ENCODE data around the gene GTF2H1.
"Not testable (repeated sequence)": the region's sequence is repeated elsewhere in the genome, so short reads cannot be mapped to it uniquely, and the experiment has no call there.

GTF2H1 gene

DNA sequence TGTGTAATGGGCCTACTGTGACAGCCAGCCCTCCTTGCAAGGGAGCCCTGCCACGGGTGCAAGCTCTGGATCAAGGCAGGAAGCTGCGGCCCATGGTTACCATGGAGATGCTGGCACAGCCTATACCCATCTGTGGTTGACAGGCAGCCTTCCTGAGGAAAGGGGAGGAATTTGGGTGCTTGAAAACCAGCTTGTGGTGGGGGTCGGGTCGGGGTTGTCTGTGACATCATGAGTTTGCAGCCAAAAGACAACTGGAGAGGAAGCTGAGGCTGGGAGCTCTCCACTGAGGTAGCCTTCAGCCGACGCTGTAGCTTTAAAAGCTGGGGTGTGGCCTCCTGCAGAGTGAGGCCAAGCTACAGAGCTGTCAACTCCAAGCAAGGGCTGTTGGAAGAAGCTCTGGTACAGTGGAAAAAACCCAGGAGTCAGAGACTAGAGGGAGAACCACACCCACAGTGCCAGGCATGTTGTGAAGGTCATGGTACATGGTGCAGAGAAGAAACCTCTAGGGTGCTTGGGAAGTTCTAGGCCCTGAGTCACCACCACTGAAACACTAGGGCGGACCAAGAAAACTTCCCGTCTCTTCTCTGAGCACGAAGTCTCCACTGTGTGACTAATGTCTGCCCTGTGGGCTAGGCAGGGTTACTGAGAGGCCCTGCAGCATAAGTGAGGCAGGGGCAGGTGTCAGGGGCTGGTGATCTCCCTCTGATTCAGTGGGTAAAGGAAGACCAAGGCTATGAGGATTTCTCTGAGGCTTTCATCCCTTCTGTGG is 61.2 kb downstream of the GTF2H1 start:
- DNase-seq, result no peak

DNA sequence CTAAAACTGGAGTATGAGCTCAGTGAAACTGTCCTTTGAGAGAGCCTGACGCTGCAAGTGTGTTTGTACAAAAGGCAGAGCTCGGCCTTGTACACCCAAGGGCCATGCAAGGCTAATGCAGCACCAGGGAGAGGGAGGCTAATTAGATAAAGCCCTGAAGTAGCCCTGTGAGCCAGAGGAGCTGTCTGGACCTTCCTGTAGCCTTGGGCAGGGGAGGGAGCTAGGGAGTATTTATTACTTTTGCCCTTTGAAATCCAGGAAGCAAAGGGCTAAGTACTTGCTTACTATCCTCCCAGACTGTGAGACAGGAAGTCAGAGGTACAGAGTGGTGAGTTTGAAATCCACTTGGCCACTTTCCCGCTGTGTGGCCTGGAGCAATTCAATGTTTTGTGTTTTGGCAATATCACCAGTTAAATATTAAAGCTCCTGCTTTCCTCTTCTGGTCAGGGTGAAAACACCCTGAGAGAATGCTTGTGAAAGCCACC is 61.8 kb downstream of the GTF2H1 start:
- DNase-seq, result no peak

DNA sequence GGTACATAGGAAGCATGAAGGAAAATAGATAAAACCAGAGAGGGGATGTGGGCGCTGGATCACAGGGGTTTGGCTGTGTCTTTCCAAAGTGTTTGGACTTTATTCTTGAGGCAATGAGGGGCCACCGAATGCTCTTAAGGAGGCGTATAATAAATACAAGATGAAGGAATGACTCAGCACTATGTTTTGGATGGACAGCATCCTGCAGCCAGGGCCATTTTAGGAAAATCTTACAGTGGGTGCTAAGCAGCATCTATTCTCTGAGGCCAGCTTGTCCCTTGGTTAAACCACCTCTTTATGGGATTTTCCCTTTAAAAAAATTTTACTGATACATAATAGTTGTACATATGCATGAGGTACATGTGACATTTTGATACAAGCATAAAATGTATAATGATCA is 67.7 kb downstream of the GTF2H1 start:
- no peak for DNase-seq

DNA sequence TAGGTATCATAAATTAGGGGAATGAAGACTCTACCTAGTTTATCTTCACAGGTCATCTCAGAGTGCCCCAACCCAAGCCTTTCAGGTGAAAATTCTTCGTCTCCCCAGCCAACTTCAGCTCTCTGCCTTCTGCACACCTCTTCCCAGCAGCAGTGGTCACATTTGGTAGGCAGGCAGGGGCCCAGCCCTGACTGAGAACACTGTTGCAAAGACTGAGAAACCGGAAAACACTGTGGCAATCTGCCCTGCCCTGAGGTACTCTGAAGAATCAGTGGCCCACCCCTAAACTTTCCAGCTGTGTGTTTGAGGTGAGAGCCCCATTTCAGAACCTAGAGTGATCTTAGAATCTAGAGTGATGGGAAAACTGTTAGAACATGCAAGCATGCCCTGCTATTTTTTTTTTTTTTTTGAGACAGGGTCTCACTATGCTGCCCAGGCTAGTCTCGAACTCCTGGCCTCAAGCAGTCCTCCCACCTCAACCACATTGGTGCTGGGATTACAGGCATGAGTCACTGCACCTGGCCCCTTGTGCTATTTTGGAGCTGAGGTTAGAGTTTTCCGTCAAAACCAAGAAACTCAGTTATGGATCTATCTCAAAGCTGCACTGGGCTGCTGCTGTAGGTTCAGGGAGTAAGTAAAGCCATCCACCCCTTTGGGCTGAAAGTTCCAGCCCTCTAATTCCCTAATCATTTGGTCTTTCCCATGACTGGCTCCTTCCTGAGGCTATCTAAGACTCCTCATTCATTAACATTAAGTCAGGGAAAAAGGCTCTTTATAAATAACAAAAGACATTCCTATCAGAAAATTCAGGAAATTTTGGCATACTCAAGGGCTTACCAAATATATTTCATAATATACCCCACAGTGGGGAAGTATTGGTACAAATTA is 70.3 kb downstream of the GTF2H1 start:
- no peak for DNase-seq

DNA sequence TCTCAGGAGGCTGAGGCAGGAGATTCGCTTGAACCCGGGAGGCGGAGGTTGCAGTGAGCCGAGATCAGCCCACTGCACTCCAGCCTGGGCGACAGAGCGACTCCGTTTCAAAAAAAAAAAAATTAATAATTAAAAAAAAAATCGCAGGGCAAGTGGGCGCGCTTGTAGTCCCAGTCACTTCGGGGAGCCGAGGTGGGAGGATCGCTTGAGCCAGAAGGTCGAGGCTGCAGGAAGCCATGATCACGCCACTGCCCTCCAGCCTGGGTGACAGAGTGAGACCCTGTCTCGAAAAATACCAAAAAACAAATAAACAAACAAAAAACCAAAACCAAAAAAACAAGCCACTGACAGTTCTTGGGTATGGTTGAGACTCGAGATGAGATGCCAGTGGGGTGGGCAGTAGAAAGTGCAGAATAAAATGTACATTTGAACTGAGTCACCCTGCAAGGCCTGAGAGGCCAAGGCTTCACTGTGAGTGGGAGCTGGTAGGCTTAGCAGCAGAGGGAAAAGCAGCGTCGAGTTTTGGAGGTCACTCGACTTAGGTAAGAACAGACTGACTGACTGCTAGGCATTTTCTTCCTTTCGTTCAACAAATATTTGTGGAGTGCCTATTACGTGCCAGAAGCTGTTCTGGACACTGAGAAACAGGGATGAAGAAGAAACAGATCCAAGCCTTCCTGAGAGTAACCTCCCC is 71.4 kb downstream of the GTF2H1 start:
- no peak for DNase-seq

DNA sequence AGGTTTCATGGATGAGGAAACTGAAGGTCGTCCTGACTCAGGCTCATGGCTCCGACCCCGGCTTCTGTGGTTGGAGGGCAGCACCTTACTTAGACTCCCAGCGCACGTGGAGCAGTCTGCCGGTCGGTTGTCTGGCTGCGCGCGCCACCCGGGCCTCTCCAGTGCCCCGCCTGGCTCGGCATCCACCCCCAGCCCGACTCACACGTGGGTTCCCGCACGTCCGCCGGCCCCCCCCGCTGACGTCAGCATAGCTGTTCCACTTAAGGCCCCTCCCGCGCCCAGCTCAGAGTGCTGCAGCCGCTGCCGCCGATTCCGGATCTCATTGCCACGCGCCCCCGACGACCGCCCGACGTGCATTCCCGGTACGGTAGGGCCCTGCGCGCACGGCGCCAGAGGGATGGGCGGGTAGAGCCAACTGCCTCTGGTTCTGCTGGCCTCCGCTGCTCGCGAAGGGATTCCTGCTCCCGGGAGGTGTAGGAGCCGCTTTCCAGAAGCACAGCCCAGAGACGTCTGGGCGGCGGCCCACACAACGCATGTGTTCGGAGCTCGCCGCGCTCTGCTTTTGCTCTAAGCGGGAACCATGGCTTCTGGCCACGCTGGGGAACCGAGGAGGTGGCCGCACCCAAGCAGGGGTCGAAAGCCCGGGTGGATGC is 72.0 kb downstream of the GTF2H1 start, which contains the start of gene LDHA:
Gene LDHA, plus strand, starts transcription at position 289 of the 653 bp plus-strand sequence. CDS start 2,280 bp downstream, outside the sequence.
- DNase-seq, result peak; percentile 90

DNA sequence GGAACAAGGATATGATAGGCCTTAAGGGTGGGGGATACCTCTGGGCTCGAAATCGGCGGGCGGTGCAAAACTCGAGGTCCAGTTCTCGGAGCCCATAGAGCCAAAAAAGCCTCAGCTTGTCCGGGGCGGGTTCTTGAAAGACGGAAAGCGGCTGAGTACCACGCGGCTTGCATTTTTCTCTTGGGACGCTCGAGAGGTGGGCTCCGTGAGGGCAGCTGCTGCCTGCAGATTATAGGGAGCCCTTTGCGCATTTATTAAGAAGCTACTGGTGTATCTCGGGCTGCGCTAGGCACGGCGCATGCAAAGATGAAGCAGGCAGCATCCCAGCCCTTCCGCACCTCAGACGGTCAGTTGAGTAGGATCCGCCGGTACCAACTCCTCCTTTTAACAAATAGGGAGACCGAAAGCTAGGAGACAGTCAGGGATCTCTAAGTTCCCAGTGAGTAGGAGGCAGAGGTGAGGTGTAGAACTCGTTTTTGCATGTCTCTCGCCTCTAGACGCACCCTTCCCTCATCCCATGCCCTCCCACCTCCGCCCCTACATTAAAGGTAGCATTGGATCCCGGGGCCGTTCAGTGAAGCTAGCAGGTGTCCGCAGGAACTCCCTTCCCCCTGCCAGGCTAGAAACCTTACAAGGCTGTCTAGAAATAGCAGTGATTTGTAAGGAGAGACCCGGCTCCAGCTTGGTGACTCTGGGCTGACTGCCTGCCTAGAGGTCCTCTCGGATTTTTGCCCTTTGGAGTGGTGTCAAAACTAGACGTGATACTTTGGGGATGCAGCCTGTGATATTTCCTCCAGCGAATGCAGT is 72.8 kb downstream of the GTF2H1 start:
- peak; percentile 48 for DNase-seq

DNA sequence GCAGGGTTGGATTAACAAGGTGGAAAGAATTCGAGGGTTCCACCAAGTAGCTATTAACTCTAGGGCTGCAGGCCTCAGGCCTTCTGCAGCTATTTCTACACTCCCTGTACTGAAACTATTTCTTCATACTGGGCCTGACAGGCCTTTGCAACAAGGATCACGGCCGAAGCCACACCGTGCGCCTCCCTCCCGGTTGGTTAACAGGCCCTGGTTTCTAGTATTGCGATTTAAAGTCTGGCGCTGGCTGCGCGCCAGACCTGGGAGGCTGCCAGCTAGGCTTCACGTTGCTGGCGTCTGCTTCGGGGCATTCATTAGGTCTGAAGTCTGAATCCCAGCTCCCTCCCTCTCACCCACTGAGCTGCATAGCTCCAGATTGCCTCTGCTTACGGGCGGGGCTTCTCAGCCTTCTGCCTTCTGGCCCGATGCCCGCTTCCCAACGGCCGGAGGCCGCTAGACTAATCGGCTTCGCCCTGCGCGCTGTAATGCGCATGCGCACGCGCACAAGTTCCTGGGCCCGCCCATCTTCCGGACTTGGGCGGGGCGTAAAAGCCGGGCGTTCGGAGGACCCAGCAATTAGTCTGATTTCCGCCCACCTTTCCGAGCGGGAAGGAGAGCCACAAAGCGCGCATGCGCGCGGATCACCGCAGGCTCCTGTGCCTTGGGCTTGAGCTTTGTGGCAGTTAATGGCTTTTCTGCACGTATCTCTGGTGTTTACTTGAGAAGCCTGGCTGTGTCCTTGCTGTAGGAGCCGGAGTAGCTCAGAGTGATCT is 73.6 kb downstream of the GTF2H1 start:
- DNase-seq, result peak; percentile 99

DNA sequence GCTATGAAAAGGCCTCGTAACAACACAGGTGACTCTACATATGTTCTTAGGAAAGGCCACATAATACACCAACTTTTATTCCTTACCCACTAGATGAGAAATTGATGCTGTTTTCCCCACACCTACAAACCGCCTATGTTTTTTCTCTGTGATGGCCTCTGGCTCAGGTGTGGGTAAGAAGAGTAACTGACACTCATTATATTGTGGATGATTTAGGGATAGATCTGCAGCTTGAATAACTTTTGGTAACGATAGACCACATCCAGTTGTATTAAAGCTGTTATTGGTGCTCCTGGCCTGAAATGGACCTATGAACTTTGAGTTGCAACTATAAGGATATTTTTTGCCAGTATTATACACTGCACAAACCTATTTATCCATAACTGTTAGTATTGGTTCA is 75.6 kb downstream of the GTF2H1 start:
- no peak for DNase-seq

DNA sequence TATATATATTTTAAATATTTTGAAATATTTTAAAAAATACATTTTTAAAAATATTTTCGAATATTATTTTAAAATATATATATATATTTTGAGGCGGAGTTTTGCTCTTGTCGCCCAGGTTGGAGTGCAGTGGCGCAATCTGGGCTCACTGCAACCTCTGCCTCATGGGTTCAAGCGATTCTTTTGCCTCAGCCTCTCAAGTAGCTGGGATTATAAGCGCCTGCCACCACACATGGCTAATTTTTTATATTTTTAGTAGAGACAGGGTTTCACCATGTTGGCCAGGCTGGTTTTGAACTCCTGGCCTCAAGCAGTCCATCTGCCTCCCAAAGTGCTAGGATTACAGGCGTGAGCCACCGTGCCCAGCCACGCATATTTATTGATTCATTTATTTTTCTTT is 78.7 kb downstream of the GTF2H1 start:
- DNase-seq, result not testable (repeated sequence)

DNA sequence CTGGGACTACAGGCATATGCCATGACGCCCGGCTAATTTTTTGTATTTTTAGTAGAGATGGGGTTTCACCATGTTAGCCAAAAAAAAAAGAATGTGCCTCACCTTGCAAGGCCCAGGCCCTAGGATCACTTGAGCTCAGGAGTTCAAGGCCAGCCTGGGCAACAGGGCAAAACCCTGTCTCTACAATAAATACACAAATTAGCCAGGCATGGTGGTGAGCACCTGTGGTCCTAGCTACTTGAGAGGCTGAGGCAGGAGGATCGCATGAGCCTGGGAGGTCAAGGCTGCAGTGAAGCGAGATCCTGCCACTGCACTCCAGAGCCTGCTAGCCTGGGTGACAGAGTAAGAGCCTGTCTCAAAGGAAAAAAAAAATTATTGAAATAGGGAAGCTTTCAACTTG is 81.7 kb downstream of the GTF2H1 start:
- no peak for DNase-seq

DNA sequence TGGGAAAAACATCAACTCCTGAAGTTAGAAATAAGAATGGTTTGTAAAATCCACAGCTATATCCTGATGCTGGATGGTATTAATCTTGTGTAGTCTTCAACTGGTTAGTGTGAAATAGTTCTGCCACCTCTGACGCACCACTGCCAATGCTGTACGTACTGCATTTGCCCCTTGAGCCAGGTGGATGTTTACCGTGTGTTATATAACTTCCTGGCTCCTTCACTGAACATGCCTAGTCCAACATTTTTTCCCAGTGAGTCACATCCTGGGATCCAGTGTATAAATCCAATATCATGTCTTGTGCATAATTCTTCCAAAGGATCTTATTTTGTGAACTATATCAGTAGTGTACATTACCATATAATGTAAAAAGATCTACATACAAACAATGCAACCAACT is 85.0 kb downstream of the GTF2H1 start:
- DNase-seq, result not testable (repeated sequence)

DNA sequence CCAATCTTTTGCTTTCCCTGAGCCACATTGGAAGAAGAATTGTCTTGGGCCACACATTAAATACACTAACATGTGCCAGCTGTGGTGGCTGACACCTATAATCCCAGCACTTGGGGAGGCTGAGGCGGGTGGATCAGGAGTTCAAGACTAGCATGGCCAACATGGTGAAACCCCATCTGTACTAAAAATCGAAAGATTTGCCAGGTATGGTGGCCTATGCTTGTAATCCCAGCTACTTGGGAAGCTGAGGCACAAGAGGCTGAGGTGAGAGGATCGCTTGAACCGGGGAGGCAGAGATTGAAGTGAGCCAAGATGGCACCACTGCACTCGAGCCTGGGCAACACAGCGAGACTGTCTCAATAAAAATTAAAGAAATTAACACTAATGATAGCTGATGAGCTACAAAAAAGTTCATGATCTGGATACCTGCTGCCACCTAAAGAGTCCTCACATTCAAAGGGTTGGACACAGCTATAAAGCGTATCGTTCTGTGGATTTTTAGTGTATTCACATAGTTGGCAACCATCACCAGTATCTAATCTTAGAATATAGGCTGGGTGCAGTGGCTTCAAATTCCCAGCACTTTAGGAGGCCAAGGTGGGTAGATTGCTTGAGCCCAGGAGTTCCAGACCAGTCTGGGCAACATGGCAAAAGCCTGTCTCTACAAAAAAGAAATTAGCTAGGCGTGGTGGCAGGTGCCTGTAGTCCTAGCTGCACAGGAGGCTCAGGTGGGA is 86.4 kb downstream of the GTF2H1 start:
- no peak for DNase-seq

DNA sequence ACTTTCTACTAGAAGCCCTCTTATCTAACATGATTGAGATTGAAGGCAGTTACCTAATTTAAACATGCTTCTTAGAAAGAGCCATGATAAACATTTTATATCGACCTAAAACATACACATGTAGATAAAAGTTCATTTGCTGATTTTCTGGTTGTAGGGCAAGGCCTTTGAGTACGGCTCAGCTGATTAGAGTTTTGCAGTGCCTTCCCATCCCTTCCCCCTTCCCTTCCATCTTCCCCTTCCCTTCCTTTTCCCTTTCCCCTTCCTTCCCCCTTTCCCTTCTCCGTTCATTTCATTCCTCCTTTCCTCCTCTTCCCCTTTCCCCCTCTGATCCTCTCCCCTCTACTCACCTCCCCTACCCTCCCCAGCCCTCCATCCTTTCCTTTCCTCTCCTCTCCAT is 94.1 kb downstream of the GTF2H1 start:
- no peak for DNase-seq
